AG09309 (cell line): ENCODE measurements around the gene HDDC3.
"Not testable (repeated sequence)": the region's sequence is repeated elsewhere in the genome, so short reads cannot be mapped to it uniquely, and the experiment has no call there.

Experiments used
- DNase-seq: peaks from one replicate; pipeline ENCODE4 v3.0.0-alpha.2; 2010; ENCODE audit warnings: low read depth
- H3K4me3 ChIP-seq: 2 replicates; pipeline ENCODE4 v1.5.1; 2011; ENCODE audit warnings: mild to moderate bottlenecking, low read depth, low read length, moderate library complexity; ENCODE audit not compliant: control insufficient read depth
- CTCF ChIP-seq: IDR thresholded peaks from 2 replicates; pipeline ENCODE4 v1.5.1; 2011; ENCODE audit warnings: mild to moderate bottlenecking, low read depth, low read length, inconsistent platforms; ENCODE audit not compliant: insufficient read depth, control insufficient read depth; ENCODE audit errors: missing control alignments

The HDDC3 gene

GRCh38 chr15:90902840-90903732 lies 29.3 kb downstream of the HDDC3 start, which contains the start of gene MAN2A2:
Gene MAN2A2, plus strand, starts transcription at chr15:90903302. Its CDS starts 906 bp downstream, at chr15:90904208.
- DNase-seq = no peak
- H3K4me3 ChIP-seq = peak within 1 kb of the TSS; percentile 74

GRCh38 chr15:90902040-90902839 lies 30.1 kb downstream of the HDDC3 start:
- TF ChIP-seq CTCF = peak; percentile 86
- peak overlapping the region; percentile 74 for H3K4me3 ChIP-seq
- peak; percentile 23 for DNase-seq

More at GRCh38 chr15:90902840-90903732, 29.3 kb downstream of the HDDC3 start, which contains the start of gene MAN2A2:
- TF ChIP-seq CTCF = no peak

GRCh38 chr15:90901175-90902039 lies 30.9 kb downstream of the HDDC3 start:
- DNase-seq = no peak
- TF ChIP-seq CTCF = no peak

GRCh38 chr15:90897131-90897655 lies 35.2 kb downstream of the HDDC3 start:
- not testable (repeated sequence) for DNase-seq, H3K4me3 ChIP-seq

More at GRCh38 chr15:90901175-90902039, 30.9 kb downstream of the HDDC3 start:
- no peak overlapping the region for H3K4me3 ChIP-seq

GRCh38 chr15:90895571-90896117 lies 36.7 kb downstream of the HDDC3 start:
- DNase-seq = no peak
- TF ChIP-seq CTCF = peak; percentile 9
- H3K4me3 ChIP-seq = no peak overlapping the region

- DNase-seq = no peak
- no peak for TF ChIP-seq CTCF
- no peak overlapping the region for H3K4me3 ChIP-seq
Observed at GRCh38 chr15:90893175-90894090, 38.9 kb downstream of the HDDC3 start.
